IMR-90 (cell line): ENCODE measurements around the gene KIR3DL3. TPM values are rescaled to one million over a fixed set of nuclear protein-coding genes. Genes with fewer than 3 reads are reported as not detected.

Experiments used
- ATAC-seq: fragments of 200-7000 bp; cut with Tn5 transposase; 2 replicates; pipeline ENCODE4 v1.9.1; 2020; ENCODE audit warnings: low read depth, mild to moderate bottlenecking, moderate library complexity
- BruUV-seq: library from RNA; stranded (reverse); fragments of 400-500 nt; replicated peaks from 2 replicates; lab custom pipeline; 2021; lab: Mats Ljungman, UMichigan
- CTCF ChIA-PET: fragments of 300-600 bp; formaldehyde crosslinking; extraction: SDS; loops from one replicate; lab custom pipeline; 2021; ENCODE audit warnings: antibody characterized with exemption; lab: Yijun Ruan, JAX
- POLR2A ChIA-PET: fragments of 300-600 bp; sonication (Branson Sonifier 250); formaldehyde crosslinking; loops from one replicate; lab custom pipeline; 2022; ENCODE audit warnings: antibody characterized with exemption; ENCODE audit not compliant: unreplicated experiment; lab: Charles Lee
- DNase-seq: peaks from one replicate; pipeline ENCODE4 v3.0.0; 2013
- H2AFZ ChIP-seq: replicated peaks from 2 replicates; pipeline ENCODE3; 2013; ENCODE audit warnings: low read length, mild to moderate bottlenecking; ENCODE audit not compliant: poor library complexity
- H2AK5ac ChIP-seq: 2 replicates; pipeline ENCODE4 v1.6.1; 2013; ENCODE audit warnings: low read depth, low read length, inconsistent platforms
- H2AK9ac ChIP-seq: replicated peaks from 2 replicates; pipeline ENCODE3; 2013; ENCODE audit warnings: mild to moderate bottlenecking, low read depth, low read length, moderate library complexity; ENCODE audit not compliant: poor library complexity
- H2BK120ac ChIP-seq: 2 replicates; pipeline ENCODE4 v1.6.1; 2013; ENCODE audit warnings: low read depth, low read length, inconsistent platforms
- H2BK15ac ChIP-seq: 3 replicates; pipeline ENCODE4 v1.6.1; 2013; ENCODE audit warnings: low read depth, low read length, inconsistent platforms
- H2BK20ac ChIP-seq: 2 replicates; pipeline ENCODE4 v1.6.1; 2013; ENCODE audit warnings: low read depth, mild to moderate bottlenecking, inconsistent platforms, low read length, moderate library complexity
- H2BK5ac ChIP-seq: 2 replicates; pipeline ENCODE4 v1.6.1; 2013; ENCODE audit warnings: mild to moderate bottlenecking, low read depth, low read length, inconsistent platforms; ENCODE audit not compliant: poor library complexity, severe bottlenecking
- H3K14ac ChIP-seq: replicated peaks from 2 replicates; pipeline ENCODE4 v1.6.1; 2013; ENCODE audit warnings: low read depth, low read length, inconsistent platforms
- H3K18ac ChIP-seq: 2 replicates; pipeline ENCODE4 v1.6.1; 2013; ENCODE audit warnings: low read depth, low read length, control low read depth
- H3K23ac ChIP-seq: 2 replicates; pipeline ENCODE4 v1.6.1; 2013; ENCODE audit warnings: low read depth, low read length, inconsistent platforms
- H3K27ac ChIP-seq: 2 replicates; pipeline ENCODE4 v1.5.1; 2013; ENCODE audit warnings: mild to moderate bottlenecking, control low read depth, low read length; ENCODE audit not compliant: insufficient read depth
- H3K27me3 ChIP-seq: 2 replicates; pipeline ENCODE4 v1.6.1; 2013; ENCODE audit warnings: low read length; ENCODE audit not compliant: control insufficient read depth, insufficient read depth
- H3K36me3 ChIP-seq: 2 replicates; pipeline ENCODE4 v1.6.1; 2013; ENCODE audit warnings: low read length, mixed read lengths; ENCODE audit not compliant: control insufficient read depth, insufficient read depth
- H3K4ac ChIP-seq: 2 replicates; pipeline ENCODE4 v1.6.1; 2013; ENCODE audit warnings: low read depth, low read length, inconsistent platforms
- H3K4me1 ChIP-seq: 2 replicates; pipeline ENCODE4 v1.6.1; 2013; ENCODE audit warnings: low read length, mixed read lengths; ENCODE audit not compliant: control insufficient read depth, insufficient read depth
- H3K4me2 ChIP-seq: 2 replicates; pipeline ENCODE4 v1.6.1; 2013; ENCODE audit warnings: low read depth, mild to moderate bottlenecking, control low read depth, low read length, moderate library complexity
- H3K4me3 ChIP-seq: 2 replicates; pipeline ENCODE4 v1.5.1; 2013; ENCODE audit warnings: low read depth, mild to moderate bottlenecking, control low read depth, low read length, moderate library complexity; ENCODE audit not compliant: insufficient read depth
- H3K56ac ChIP-seq: 2 replicates; pipeline ENCODE4 v1.6.1; 2013; ENCODE audit warnings: low read length, inconsistent platforms; ENCODE audit not compliant: insufficient read depth; ENCODE audit errors: extremely low read depth
- H3K79me1 ChIP-seq, 2 experiments: 2 replicates each; pipeline ENCODE4 v1.6.1; 2013; ENCODE audit warnings: low read length in 2 of 2, inconsistent platforms in 1 of 2, low read depth in 1 of 2
- H3K9ac ChIP-seq: 2 replicates; pipeline ENCODE4 v1.6.1; 2013; ENCODE audit warnings: low read depth, low read length, control low read depth
- H3K9me1 ChIP-seq: 2 replicates; pipeline ENCODE4 v1.6.1; 2013; ENCODE audit warnings: low read length, inconsistent platforms; ENCODE audit not compliant: insufficient read depth
- H3K9me3 ChIP-seq: 2 replicates; pipeline ENCODE4 v1.6.1; 2013; ENCODE audit warnings: low read length; ENCODE audit not compliant: control insufficient read depth, insufficient read depth
- H4K20me1 ChIP-seq: 2 replicates; pipeline ENCODE4 v1.6.1; 2013; ENCODE audit warnings: low read length, inconsistent platforms; ENCODE audit not compliant: insufficient read depth
- H4K5ac ChIP-seq: 2 replicates; pipeline ENCODE4 v1.6.1; 2013; ENCODE audit warnings: mild to moderate bottlenecking, low read depth, low read length, control low read depth
- H4K8ac ChIP-seq, 2 experiments: 2 replicates each; pipeline ENCODE4 v1.6.1; 2013; ENCODE audit warnings: low read depth in 2 of 2, low read length in 2 of 2, control low read depth in 1 of 2, inconsistent platforms in 1 of 2
- H4K91ac ChIP-seq: 2 replicates; pipeline ENCODE4 v1.6.1; 2013; ENCODE audit warnings: low read depth, low read length, inconsistent platforms; ENCODE audit not compliant: insufficient read depth
- CHD1 ChIP-seq: IDR thresholded peaks from 2 replicates; pipeline ENCODE4 v1.6.1; 2012; ENCODE audit warnings: low read depth, low read length, improper control_type of control experiment
- MAZ ChIP-seq: IDR thresholded peaks from 2 replicates; pipeline ENCODE4 v1.6.1; 2012; ENCODE audit warnings: low read depth, mild to moderate bottlenecking, low read length, improper control_type of control experiment, moderate library complexity, borderline replicate concordance
- MXI1 ChIP-seq: IDR thresholded peaks from 2 replicates; pipeline ENCODE4 v1.6.1; 2012; ENCODE audit warnings: low read depth, mild to moderate bottlenecking, low read length, moderate library complexity, borderline replicate concordance
- POLR2A ChIP-seq: IDR thresholded peaks from 2 replicates; pipeline ENCODE4 v1.6.1; 2012; ENCODE audit warnings: mild to moderate bottlenecking, low read depth, low read length
- RAD21 ChIP-seq: IDR thresholded peaks from 2 replicates; pipeline ENCODE4 v1.6.1; 2012; ENCODE audit warnings: low read length, improper control_type of control experiment
- RFX5 ChIP-seq: IDR thresholded peaks from 2 replicates; pipeline ENCODE4 v1.8.0; 2012; ENCODE audit warnings: low read depth, mild to moderate bottlenecking, low read length, moderate library complexity
- WGBS, 2 experiments: methylation state at CpG; one replicate each; pipeline versions ENCODE4 v1.1.5 to v1.1.7; 2013; ENCODE audit warnings: missing lambda C conversion rate in 2 of 2; ENCODE audit not compliant: insufficient read length in 1 of 2; ENCODE audit errors: extremely low coverage in 2 of 2; 5-methylcytosine and 5-hydroxymethylcytosine counted together
- dilution Hi-C: fragments of 300-500 bp; cut with HindIII; formaldehyde crosslinking; loops from one replicate; pipeline ENCODE4 v1.14.3; 2018; ENCODE audit warnings: low sequenced_read_pairs; ENCODE audit not compliant: unreplicated experiment
- in situ Hi-C: fragments of 300-500 bp; cut with MboI; formaldehyde crosslinking; loops from 3 replicates; pipeline ENCODE4 v1.14.3; 2019; ENCODE audit warnings: low sequenced_read_pairs, inconsistent platforms, mixed read lengths
- intact Hi-C: fragments of 100-400 bp; cut with micrococcal nuclease; formaldehyde crosslinking; loops from 2 replicates; pipeline ENCODE4 v1.10.0; 2022
- polyA plus RNA-seq, 3 experiments: library from polyadenylated mRNA; depleted of rRNA; stranded (reverse); fragments of >200 nt; gene quantifications; 2 replicates each; pipeline ENCODE4 v1.2.3, GENCODE V29; 2012; ENCODE audit warnings: low replicate concordance in 1 of 3
- total RNA-seq: library from RNA; depleted of rRNA; stranded (reverse); fragments of >200 nt; gene quantifications from 2 replicates; pipeline ENCODE4 v1.2.3, GENCODE V29; 2012
- TF ChIP-seq, protein P1 (sequence below): fragments of 150-350 bp; IDR thresholded peaks from 2 replicates; pipeline ENCODE4 v1.6.1; 2017; ENCODE audit warnings: mild to moderate bottlenecking, antibody characterized with exemption, low read length, low read depth

KIR3DL3 gene
- total and polyA plus RNA-seq, 2 of the 4 experiments (the other 2 are of a cell fraction) = not detected

DNA sequence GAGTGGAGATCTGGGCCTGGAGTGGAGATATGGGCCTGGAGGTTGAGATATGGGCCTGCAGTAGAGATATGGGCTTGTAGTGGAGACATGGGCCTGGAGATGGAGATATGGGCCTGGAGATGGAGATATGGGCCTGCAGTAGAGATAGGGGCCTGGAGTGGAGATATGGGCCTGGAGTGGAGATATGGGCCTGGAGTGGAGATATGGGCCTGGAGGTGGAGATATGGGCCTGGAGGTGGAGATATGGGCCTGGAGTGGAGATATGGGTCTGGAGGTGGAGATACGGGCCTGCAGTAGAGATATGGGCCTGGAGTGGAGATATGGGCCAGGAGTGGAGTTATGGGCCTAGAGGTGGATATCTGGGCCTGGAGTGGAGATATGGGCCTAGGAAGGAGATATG is 14.5 kb downstream of the KIR3DL3 start:
- Histone ChIP-seq H2BK20ac (no peak overlapping the region), H2BK5ac (no peak overlapping the region), H2BK15ac (no peak overlapping the region), H4K91ac (no peak overlapping the region), H4K8ac (no peak overlapping the region), H3K4me3 (no peak overlapping the region), H3K9ac (no peak overlapping the region), H3K14ac (no peak overlapping the region), H3K4me1 (no peaks in the 10 kb centered on the region), H4K5ac (no peak overlapping the region), H3K4ac (no peak overlapping the region), H3K56ac (no peak overlapping the region), H3K9me3 (peaks cover 26% of the 10 kb centered on the region), H3K27ac (no peak overlapping the region), H3K4me2 (no peak overlapping the region), H4K20me1 (no peaks in the 10 kb centered on the region), H2AFZ (no peak overlapping the region), H2BK120ac (no peak overlapping the region), H2AK5ac (no peak overlapping the region), H3K27me3 (no peaks in the 10 kb centered on the region), H3K9me1 (no peaks in the 10 kb centered on the region), H3K36me3 (no peaks in the 10 kb centered on the region), H3K18ac (no peak overlapping the region), H3K79me1 (no peaks in the 10 kb centered on the region), H3K23ac (no peak overlapping the region), H2AK9ac (no peak overlapping the region)
- TF ChIP-seq RAD21 (no peak), POLR2A (no peak), RFX5 (no peak), CHD1 (no peak), MAZ (no peak), MXI1 (no peak)
- TF ChIP-seq, protein P1, sequence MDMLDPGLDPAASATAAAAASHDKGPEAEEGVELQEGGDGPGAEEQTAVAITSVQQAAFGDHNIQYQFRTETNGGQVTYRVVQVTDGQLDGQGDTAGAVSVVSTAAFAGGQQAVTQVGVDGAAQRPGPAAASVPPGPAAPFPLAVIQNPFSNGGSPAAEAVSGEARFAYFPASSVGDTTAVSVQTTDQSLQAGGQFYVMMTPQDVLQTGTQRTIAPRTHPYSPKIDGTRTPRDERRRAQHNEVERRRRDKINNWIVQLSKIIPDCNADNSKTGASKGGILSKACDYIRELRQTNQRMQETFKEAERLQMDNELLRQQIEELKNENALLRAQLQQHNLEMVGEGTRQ = no peak
- ATAC-seq = no peak
- no TSS peak for BruUV-seq
- intact Hi-C loops = no loop called here
- 44% methylated on average over 1 of the region's 1 CpG; no CpG with 5 or more reads in 1 of the 2 experiments for WGBS, 2 experiments
- ChIA-PET POLR2A (no interaction called here), CTCF (no interaction called here)
- no peak for DNase-seq
- dilution Hi-C loops = no loop called here
- in situ Hi-C loops = no loop called here
